ENCODE results near the gene RABGGTB. TPM values are rescaled to one million over a fixed set of nuclear protein-coding genes. Genes with fewer than 3 reads are reported as not detected.
"Not testable (repeated sequence)": the region's sequence is repeated elsewhere in the genome, so short reads cannot be mapped to it uniquely, and the experiment has no call there.

RABGGTB gene
- total RNA-seq, 4 donors from 2014 or later, result 48.7 to 74.5 (median 62.6) TPM

DNA sequence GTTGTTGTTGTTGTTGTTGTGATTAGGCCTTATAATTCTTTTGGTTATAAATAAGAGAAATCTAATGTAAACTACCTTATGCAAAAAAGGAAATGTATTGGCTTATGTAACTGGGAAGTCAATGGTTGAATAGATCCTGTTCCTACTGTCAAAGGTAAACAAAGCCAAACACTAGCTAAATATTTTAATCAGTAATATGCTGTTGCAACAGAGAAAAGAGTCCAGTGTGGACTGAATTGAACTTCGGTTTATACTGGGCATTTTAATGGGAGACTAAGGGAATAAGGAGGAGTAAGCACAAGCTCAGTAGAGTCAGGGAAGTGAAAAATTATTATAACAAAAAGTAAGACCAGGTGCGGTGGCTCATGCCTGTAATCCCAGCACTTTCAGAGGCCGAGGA lies 26.0 kb downstream of the RABGGTB start:
- ATAC-seq (no peak), DNase-seq (no peak)
- no peaks in the 10 kb centered on the region for H3K4me1 ChIP-seq
- intact Hi-C loops (cut with DNase I; ENCODE audit: low total_unique reads), result no loop called here
- no peaks in the 10 kb centered on the region for H3K27me3 ChIP-seq
- peaks cover 0 to 30% of the 10 kb centered on the region in 2 donors for H3K36me3 ChIP-seq
- no peak overlapping the region for H3K27ac ChIP-seq
- H3K4me3 ChIP-seq, result no peak overlapping the region
- in situ Hi-C loops (cut with MboI; ENCODE audit: low sequenced_read_pairs in 4 of 4), result no loop called here
- H3K9me3 ChIP-seq, result no peaks in the 10 kb centered on the region
- no peak for TF ChIP-seq POLR2A (IDR thresholded peaks at IDR 0.05)
- TF ChIP-seq, protein P1, sequence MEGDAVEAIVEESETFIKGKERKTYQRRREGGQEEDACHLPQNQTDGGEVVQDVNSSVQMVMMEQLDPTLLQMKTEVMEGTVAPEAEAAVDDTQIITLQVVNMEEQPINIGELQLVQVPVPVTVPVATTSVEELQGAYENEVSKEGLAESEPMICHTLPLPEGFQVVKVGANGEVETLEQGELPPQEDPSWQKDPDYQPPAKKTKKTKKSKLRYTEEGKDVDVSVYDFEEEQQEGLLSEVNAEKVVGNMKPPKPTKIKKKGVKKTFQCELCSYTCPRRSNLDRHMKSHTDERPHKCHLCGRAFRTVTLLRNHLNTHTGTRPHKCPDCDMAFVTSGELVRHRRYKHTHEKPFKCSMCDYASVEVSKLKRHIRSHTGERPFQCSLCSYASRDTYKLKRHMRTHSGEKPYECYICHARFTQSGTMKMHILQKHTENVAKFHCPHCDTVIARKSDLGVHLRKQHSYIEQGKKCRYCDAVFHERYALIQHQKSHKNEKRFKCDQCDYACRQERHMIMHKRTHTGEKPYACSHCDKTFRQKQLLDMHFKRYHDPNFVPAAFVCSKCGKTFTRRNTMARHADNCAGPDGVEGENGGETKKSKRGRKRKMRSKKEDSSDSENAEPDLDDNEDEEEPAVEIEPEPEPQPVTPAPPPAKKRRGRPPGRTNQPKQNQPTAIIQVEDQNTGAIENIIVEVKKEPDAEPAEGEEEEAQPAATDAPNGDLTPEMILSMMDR (IDR thresholded peaks at IDR 0.05 in 4 of 5, conservative IDR thresholded peaks at IDR 0.05 in 1 of 5), result no peak

DNA sequence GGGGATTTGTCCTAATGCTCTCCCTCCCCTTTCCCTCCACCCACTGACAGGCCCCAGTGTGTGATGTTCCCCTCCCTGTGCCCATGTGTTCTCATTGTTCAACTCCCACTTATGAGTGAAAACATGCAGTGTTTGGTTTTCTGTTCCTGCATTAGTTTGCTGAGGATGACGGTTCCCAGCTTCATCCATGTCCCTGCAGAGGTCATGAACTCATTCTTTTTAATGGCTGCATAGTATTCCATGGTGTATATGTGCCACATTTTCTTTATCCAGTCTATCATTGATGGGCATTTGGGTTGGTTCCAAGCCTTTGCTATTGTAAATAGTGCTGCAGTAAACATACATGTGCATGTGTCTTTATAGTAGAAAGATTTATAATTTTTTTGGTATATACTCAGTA lies 37.5 kb downstream of the RABGGTB start:
- H3K4me3 ChIP-seq; H3K9me3 ChIP-seq; ATAC-seq; H3K4me1 ChIP-seq; H3K27me3 ChIP-seq; H3K27ac ChIP-seq; in situ Hi-C loops (cut with MboI; ENCODE audit: low sequenced_read_pairs in 4 of 4); intact Hi-C loops (cut with DNase I; ENCODE audit: low total_unique reads); DNase-seq: not testable (repeated sequence)
- peaks cover 0 to 37% of the 10 kb centered on the region in 2 donors for H3K36me3 ChIP-seq

DNA sequence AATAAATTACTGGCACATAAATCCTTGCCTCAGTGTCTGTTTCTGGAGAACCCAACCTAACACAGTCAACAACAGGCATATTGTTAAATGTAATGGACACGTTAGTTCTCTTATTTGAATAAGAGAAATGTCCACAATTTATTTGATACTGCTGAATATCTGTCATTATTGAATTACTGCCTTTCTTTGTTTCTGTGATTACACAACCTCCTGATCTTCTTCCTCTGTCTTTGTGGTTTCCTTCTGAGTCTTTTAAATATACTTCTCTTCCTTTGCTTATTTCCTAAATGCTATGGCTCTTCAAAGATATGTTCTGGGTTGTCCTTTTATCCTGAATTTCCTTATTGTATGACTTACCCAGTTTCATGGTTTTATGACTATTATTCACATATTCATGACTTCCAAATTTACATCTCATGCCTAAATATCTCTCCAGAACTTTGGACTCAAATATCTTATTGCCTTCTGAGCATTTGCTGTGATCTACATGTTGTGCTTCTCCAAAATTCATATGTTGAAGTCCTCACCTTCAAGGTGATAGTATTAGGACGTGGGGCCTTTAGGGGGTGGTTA lies 50.6 kb downstream of the RABGGTB start:
- no peak for TF ChIP-seq POLR2A (IDR thresholded peaks at IDR 0.05)
- TF ChIP-seq, protein P1 (IDR thresholded peaks at IDR 0.05 in 4 of 5, conservative IDR thresholded peaks at IDR 0.05 in 1 of 5), result no peak
- ATAC-seq (no peak), DNase-seq (no peak)
- intact Hi-C loops (cut with DNase I; ENCODE audit: low total_unique reads), result no loop called here
- no peak overlapping the region for H3K4me3 ChIP-seq
- H3K36me3 ChIP-seq, result no peaks in the 10 kb centered on the region
- H3K9me3 ChIP-seq, result no peaks in the 10 kb centered on the region
- H3K27ac ChIP-seq, result no peak overlapping the region
- no peaks in the 10 kb centered on the region for H3K4me1 ChIP-seq
- in situ Hi-C loops (cut with MboI; ENCODE audit: low sequenced_read_pairs in 4 of 4), result no loop called here
- H3K27me3 ChIP-seq, result no peaks in the 10 kb centered on the region

DNA sequence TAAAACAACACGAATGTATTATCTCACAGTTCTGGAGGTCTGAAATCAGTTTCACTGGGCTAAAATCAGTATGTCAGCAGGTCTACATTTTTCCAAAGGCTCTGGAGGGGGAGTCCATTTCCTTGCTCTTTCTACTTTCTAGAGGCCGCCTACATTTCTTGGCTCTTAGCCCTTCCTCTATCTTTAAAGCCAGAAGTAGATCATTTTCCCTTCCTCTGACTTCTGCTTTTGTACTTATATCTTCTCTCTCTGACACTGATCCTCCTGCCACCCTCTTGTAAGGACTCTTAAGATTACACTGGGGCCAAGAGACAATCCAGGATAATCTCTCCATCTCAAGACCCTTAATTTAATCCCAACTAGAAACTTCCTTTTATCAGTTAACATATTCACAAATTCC lies 52.0 kb downstream of the RABGGTB start:
- ATAC-seq (no peak), DNase-seq (no peak)
- Histone ChIP-seq H3K27me3 (no peaks in the 10 kb centered on the region), H3K9me3 (no peaks in the 10 kb centered on the region), H3K27ac (no peak overlapping the region), H3K36me3 (no peaks in the 10 kb centered on the region), H3K4me3 (no peak overlapping the region), H3K4me1 (no peaks in the 10 kb centered on the region)
- intact Hi-C loops (cut with DNase I; ENCODE audit: low total_unique reads) (no loop called here), in situ Hi-C loops (cut with MboI; ENCODE audit: low sequenced_read_pairs in 4 of 4) (no loop called here)
- TF ChIP-seq, protein P1 (IDR thresholded peaks at IDR 0.05 in 4 of 5, conservative IDR thresholded peaks at IDR 0.05 in 1 of 5), result no peak
- TF ChIP-seq POLR2A (IDR thresholded peaks at IDR 0.05), result no peak

DNA sequence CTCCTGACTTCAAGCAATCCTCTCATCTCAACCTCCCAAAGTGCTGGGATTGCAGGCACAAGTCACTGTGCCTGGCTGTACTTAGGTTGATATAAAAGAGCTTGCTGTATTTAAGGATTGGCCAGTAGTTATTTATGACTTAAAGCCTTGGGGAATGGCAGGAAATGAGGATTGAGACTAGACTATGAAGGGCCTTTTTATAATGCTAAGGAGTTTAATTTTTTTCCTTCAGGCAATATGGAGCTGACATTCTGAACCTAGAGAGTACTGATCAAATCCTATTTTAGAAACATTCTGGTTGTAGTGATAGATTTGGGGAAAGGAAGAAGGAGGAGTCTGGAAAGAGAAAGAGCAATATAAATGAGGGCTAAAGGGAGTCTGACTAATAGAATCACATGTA lies 55.4 kb downstream of the RABGGTB start:
- TF ChIP-seq, protein P1 (IDR thresholded peaks at IDR 0.05 in 4 of 5, conservative IDR thresholded peaks at IDR 0.05 in 1 of 5), result no peak
- TF ChIP-seq POLR2A (IDR thresholded peaks at IDR 0.05), result no peak
- no peak for ATAC-seq
- H3K36me3 ChIP-seq, result no peaks in the 10 kb centered on the region
- no peaks in the 10 kb centered on the region for H3K4me1 ChIP-seq
- no peaks in the 10 kb centered on the region for H3K9me3 ChIP-seq
- H3K27me3 ChIP-seq, result no peaks in the 10 kb centered on the region
- H3K4me3 ChIP-seq, result no peak overlapping the region
- in situ Hi-C loops (cut with MboI; ENCODE audit: low sequenced_read_pairs in 4 of 4), result no loop called here
- no peak for DNase-seq
- no peak overlapping the region for H3K27ac ChIP-seq
- intact Hi-C loops (cut with DNase I; ENCODE audit: low total_unique reads), result no loop called here

Other genes with a start within 250 kb of the RABGGTB start
- gene SLC44A5, start 175.1 kb upstream of the RABGGTB start, total RNA-seq, result under 1 TPM in 2 of 4 donors, not detected in 2; 0.15 to 0.58 TPM
- 100 to 1,000 TPM in 2 of 4 donors, 10 to 100 TPM in 2; 92.4 to 128 (median 111) TPM for gene ACADM, start 61.5 kb upstream of the RABGGTB start, total RNA-seq
- gene MSH4, start 10.6 kb downstream of the RABGGTB start, total RNA-seq, result 1 to 10 TPM in 1 of 4 donors, under 1 TPM in 3; 0.15 to 2.2 (median 0.40) TPM
- gene ASB17, start 146.1 kb downstream of the RABGGTB start, total RNA-seq, result not detected

All from gastrocnemius medialis (tissue), 4 donors.